GM18861 (cell line): ENCODE data around the gene ABHD10.
"Not testable (repeated sequence)": the region's sequence is repeated elsewhere in the genome, so short reads cannot be mapped to it uniquely, and the experiment has no call there.

Source experiments
- ATAC-seq: cut with Tn5 transposase; IDR thresholded peaks from one replicate; pipeline ENCODE4 v1.9.1; 2021; ENCODE audit not compliant: unreplicated experiment

Gene ABHD10

DNA sequence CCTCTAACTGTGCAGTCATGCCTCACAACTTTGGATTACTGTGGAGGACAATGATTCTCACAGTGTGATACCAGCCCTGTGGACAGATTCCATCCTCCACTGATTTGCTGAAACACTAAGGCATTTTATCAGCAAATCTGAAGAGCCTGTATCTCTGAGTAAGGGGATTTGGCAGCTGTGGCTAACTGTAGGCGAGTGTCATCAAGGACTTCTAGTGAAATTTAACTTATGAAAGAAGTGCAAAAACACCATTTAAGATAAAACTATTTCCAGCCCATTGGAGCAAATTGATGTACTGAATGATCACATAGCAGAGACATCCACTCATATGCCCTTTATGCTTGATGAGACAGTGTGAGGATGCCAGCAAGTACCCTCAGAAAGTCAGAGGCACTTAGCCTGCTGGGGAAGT lies 41.9 kb downstream of the ABHD10 start:
- no peak for ATAC-seq

DNA sequence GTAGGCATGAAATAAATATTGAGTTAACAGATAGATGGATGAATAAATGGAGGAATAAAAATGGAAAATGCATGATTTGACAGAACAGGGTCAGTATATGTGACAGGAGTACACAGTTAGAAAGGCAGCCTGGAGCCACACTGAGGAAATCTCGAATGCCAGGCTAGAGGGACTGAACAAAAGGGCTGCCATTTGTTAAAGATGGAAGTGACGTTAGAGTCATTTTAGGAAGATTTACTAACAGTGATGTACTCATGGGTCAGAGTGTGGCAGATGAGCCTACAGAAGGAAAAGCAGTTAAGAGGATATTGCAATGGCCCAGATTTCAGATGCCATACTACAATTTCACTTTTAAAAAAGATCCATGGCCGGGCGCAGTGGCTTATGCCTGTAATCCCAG lies 48.3 kb downstream of the ABHD10 start:
- ATAC-seq = no peak

DNA sequence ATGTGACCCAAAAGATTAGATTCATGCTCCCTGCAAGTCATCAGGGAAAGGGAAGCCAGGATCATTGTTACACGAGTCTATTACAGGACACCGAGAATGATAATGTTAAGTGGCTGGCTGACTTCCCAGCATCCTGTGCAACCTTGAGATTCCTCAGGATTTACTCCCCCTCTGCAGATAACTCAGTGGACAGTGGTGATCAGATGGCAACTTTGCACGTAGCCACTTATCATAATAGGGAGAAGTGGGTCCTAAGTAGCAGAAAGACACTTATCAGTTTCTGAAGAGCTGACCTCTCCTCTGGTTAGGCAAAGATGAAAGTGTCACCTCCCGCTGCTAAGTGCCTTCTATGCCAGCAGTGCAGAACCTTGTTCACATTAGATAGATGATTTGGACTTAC lies 49.0 kb downstream of the ABHD10 start:
- no peak for ATAC-seq

DNA sequence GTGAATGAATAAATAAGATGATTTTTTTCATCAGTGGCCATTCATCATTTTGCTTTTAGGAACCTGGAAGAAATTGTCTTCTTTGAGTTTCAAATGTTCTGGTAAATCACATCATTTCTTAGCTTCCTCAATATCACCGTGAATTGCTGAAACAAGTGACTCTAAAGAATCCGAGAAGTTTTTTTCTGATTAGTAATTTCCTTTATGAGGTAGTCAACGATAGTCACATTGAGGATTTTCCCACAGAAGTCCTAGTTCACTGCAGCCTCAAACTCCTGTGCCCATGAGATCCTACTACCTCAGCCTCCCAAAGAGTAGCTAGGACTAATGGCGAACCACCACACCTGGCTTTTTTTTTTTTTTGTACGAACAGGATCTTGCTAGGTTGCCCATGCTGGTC lies 52.1 kb downstream of the ABHD10 start:
- ATAC-seq = no peak

DNA sequence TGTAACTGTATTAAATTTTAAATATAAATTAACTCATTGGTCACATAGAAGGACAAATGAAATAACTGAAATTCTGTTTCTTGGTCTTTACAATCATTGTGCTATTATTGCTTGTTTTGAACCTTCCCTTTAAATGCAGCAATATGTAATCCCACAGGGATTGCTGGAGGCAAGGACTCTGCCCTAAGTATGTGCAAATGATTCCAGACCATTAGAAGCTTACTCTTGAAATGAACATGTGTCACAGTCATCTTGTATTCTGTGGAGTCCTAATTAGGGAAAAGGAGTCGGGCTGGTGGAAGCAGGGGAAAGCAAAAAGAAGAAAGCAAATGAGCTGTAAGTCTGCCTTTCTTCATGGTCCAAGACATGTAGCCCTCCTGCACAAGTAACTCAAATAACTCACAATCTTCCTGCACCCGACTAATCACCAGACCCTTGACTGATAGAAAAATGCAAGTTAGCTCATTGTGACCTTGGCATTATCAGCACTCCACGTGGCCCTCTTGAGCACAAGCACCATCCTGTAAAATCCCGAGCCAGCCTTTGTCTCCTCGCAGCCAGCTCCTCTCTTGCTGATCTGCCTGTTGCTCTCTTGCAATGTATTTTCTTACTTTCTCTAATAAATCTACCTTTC lies 53.4 kb downstream of the ABHD10 start:
- ATAC-seq = no peak

DNA sequence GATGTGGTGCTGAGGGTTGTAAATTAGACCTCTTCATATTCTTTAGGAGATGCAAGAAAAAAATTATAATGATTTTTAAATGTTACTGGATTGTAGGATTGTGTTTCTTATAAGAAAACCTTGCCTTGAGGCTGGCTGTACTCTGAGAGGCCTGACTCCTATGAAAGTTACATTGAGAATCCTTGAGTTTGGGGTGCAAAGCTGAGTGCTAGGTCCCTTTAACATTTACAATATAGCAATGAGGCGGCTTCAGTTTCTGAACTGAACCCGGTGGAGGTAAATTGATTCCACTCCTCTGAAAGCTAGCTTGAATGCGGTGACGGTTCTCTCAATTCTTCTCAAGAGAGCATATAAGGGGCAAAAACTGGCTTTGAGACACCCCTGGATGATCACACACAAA lies 55.6 kb downstream of the ABHD10 start, which contains the start of gene TMPRSS7:
Gene TMPRSS7 (plus strand): TSS at position 301 of the 400 bp plus-strand sequence. CDS start 110 bp downstream, outside the sequence.
- no peak for ATAC-seq

DNA sequence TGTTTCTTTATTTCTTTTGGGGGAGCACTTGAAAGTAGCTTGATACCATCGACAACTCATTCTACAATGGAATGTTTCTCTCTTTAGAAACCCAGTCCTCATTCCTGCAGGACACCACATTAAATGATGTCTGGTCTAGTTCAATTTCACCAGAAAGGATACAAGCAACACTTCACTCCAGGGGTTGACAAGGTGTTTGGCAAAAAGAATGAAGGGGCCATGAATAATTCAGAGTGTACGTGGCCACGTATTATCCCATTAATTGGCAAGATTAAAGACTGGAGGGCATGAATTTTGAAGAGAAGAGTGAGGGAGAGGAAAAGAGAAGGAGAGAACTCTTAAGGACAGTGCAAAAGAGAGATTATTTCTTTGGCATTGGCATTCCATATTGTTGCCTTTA lies 56.4 kb downstream of the ABHD10 start:
- ATAC-seq = no peak

DNA sequence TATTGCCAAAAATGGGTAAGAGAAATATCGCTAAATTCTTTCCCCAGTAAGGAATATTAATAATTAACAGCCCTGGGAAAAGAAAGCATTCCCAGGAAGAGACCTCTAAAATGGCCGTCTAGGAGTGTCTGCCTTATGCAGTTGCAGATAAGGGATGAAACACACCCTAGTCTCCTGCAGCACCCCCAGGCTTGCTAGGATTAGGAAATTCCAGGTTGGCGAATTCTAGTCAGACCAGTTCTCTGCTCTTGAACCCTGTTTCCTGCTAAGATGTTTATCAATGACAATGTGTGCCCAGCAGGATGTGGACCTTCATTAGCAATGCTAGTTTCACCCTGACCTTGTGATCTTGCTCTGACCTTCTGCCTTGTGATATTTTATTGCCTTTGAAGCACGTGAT lies 58.4 kb downstream of the ABHD10 start:
- not testable (repeated sequence) for ATAC-seq

DNA sequence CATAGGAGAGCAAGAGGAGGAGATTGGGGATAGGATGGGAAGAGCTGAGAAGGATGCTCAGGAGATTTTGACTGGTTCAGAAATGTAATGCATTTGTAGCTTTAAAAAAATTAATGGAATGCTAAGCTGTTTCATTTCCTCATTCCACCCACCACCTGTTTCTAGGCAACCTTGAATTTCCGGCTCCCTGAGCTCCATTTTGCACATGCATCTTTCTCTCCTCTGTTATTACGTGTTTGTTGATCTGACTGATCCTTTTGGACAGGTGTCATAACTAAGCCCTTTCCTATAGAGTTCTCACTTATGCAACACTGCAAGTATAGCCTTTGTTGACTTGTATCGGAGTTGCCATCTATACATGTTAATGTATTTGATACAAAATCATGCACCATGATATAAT lies 60.0 kb downstream of the ABHD10 start:
- no peak for ATAC-seq

DNA sequence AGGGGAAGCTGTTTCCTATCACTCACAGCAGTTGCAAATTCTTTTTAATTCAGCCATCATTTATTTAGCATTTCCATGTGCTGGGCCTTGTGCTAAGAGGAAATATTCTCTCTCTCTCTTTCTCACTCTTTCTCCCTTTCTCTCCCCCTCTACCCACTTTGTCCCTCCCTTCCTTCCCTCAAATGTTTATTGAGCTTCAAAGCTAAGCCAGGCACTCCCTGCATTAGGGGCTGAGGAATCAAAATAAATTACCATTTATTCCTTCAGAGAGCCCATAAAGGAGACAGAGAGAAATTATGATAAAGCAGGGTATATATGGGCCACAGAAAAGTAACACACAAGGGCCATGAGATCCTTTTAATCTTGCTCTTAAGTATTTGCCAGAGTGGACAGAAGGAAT lies 62.5 kb downstream of the ABHD10 start:
- ATAC-seq = no peak

DNA sequence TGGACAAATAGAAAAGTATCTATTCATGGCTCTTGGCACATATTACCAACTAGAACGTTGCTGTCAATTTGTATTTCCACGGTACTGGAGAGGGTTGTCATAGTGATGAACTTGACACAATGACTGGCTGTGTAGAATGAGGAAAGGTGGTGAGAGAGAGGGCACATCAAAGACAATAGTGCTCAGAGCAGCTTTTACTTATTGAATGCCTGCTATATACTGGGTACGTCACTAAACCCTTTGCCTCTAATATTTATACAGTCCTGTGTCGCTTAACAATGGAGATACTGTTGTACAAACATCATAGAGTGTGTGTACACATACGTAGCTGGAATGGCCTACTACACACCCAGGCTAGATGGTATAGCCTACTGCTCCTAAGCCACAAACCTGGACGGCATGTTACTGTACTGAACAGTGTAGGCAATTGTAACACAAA lies 64.0 kb downstream of the ABHD10 start:
- ATAC-seq = no peak
